ENCODE measurements around the gene SOS2.
A peak's percentile ranks its signal among the peaks of the same experiment; 100 is the strongest.
"Not testable (repeated sequence)": the region's sequence is repeated elsewhere in the genome, so short reads cannot be mapped to it uniquely, and the experiment has no call there.

The SOS2 gene

GRCh38 chr14:50083467-50084337, 147.7 kb downstream of the SOS2 start:
- DNase-seq: peak; percentile 42

GRCh38 chr14:50082784-50083466, 148.5 kb downstream of the SOS2 start:
- DNase-seq: peak; percentile 80

- peak; percentile 67 for DNase-seq
Measured at GRCh38 chr14:50082308-50082742, 149.1 kb downstream of the SOS2 start.

- not testable (repeated sequence) for DNase-seq
Measured at GRCh38 chr14:50079103-50079502, 152.3 kb downstream of the SOS2 start.

GRCh38 chr14:50073663-50074062, 157.7 kb downstream of the SOS2 start:
- DNase-seq: not testable (repeated sequence)

GRCh38 chr14:50072395-50072794, 159.0 kb downstream of the SOS2 start:
- DNase-seq: no peak

- DNase-seq: no peak
Measured at GRCh38 chr14:50070840-50071548, 160.4 kb downstream of the SOS2 start.

GRCh38 chr14:50070230-50070629, 161.1 kb downstream of the SOS2 start:
- DNase-seq: no peak

- no peak for DNase-seq
Measured at GRCh38 chr14:50069325-50069724, 162.1 kb downstream of the SOS2 start.

GRCh38 chr14:50068496-50068895, 162.9 kb downstream of the SOS2 start:
- DNase-seq: no peak

- DNase-seq: no peak
Measured at GRCh38 chr14:50067723-50068495, 163.5 kb downstream of the SOS2 start.
